HepG2 (cell line): Measurements from ENCODE around the gene ADAMTS15. TPM values are rescaled to one million over a fixed set of nuclear protein-coding genes. Genes with fewer than 3 reads are reported as not detected.

Source experiments
- ATAC-seq: fragments of 200-7000 bp; cut with Tn5 transposase; 3 replicates; pipeline ENCODE4 v1.9.1; 2020; ENCODE audit warnings: mild to moderate bottlenecking, moderate library complexity
- BruUV-seq: library from RNA; stranded (reverse); fragments of 400-500 nt; replicated peaks from 2 replicates; lab custom pipeline; 2021; lab: Mats Ljungman, UMichigan
- CTCF ChIA-PET: fragments of 300-600 bp; formaldehyde crosslinking; extraction: SDS; loops from one replicate; lab custom pipeline; 2021; ENCODE audit warnings: low total read pairs, inconsistent platforms, low intra/inter-chr PET ratio; lab: Yijun Ruan, JAX
- POLR2A ChIA-PET: fragments of 350-600 bp; sonication (Branson Sonifier 250); formaldehyde crosslinking; loops from one replicate; lab custom pipeline; 2020; ENCODE audit warnings: antibody characterized with exemption, inconsistent platforms; lab: Yijun Ruan, JAX
- DNase-seq: peaks from one replicate; pipeline ENCODE4 v3.0.0-alpha.2; 2015; ENCODE audit warnings: low spot score
- FAIRE-seq: peaks from 3 replicates; lab custom pipeline; 2011; peaks lifted over from hg19 to GRCh38; lab: Jason Lieb, UNC
- H2AFZ ChIP-seq: one replicate; pipeline ENCODE4 v1.6.1; 2011; ENCODE audit warnings: low read length, inconsistent platforms
- H3K27ac ChIP-seq: fragments of 300-600 bp; 3 replicates; pipeline ENCODE4 v1.8.0; 2011; ENCODE audit warnings: mixed run types, mild to moderate bottlenecking, mixed read lengths, low read length, inconsistent platforms; ENCODE audit not compliant: insufficient read depth; ENCODE audit errors: extremely low read length
- H3K27me3 ChIP-seq, 2 experiments: fragments of 200-600 bp in 1 of 2; 2 replicates in 1 of 2; 3 replicates in 1 of 2; pipeline versions ENCODE4 v1.6.0 to v1.8.0; 2011; ENCODE audit warnings: low read length in 2 of 2, mild to moderate bottlenecking in 2 of 2, moderate library complexity in 2 of 2, inconsistent platforms in 1 of 2; ENCODE audit not compliant: insufficient read depth in 2 of 2, control insufficient read depth in 1 of 2
- H3K36me3 ChIP-seq, 2 experiments: fragments of 200-600 bp in 1 of 2; replicated peaks in 1 of 2; 2 replicates in 1 of 2; 3 replicates in 1 of 2; pipeline versions ENCODE4 v1.5.1 to v1.8.0; 2011; ENCODE audit warnings: low read length in 2 of 2, inconsistent platforms in 1 of 2; ENCODE audit not compliant: insufficient read depth in 2 of 2, control insufficient read depth in 1 of 2
- H3K4me1 ChIP-seq: 2 replicates; pipeline ENCODE4 v1.5.1; 2012; ENCODE audit warnings: low read length, inconsistent platforms; ENCODE audit not compliant: insufficient read depth
- H3K4me2 ChIP-seq: 2 replicates; pipeline ENCODE4 v1.6.0; 2011; ENCODE audit warnings: low read depth, low read length, inconsistent platforms
- H3K4me3 ChIP-seq, 3 experiments: fragments of 200-600 bp in 1 of 3; sonication (generic), shearing (Covaris generic) in 1 of 3; replicated peaks in 1 of 3; 2 replicates each; pipeline ENCODE4 v1.5.1; 2011 to 2016; ENCODE audit warnings: low read length in 3 of 3, inconsistent platforms in 2 of 3, low read depth in 2 of 3, mild to moderate bottlenecking in 2 of 3, control low read depth in 1 of 3, mixed read lengths in 1 of 3; ENCODE audit not compliant: insufficient read depth in 1 of 3
- H3K79me2 ChIP-seq: one replicate; pipeline ENCODE4 v1.6.1; 2011; ENCODE audit warnings: low read length, inconsistent platforms; ENCODE audit not compliant: insufficient read depth
- H3K9ac ChIP-seq: 2 replicates; pipeline ENCODE4 v1.6.0; 2011; ENCODE audit warnings: mild to moderate bottlenecking, low read depth, low read length, inconsistent platforms; ENCODE audit not compliant: insufficient read depth
- H3K9me3 ChIP-seq: 2 replicates; pipeline ENCODE4 v1.5.1; 2012; ENCODE audit warnings: mild to moderate bottlenecking, low read length
- H4K20me1 ChIP-seq: 2 replicates; pipeline ENCODE4 v1.6.0; 2011; ENCODE audit warnings: inconsistent platforms, mild to moderate bottlenecking, low read length, moderate library complexity; ENCODE audit not compliant: insufficient read depth
- ARHGAP35 ChIP-seq: sonication (generic); formaldehyde crosslinking; IDR thresholded peaks from 2 replicates; pipeline ENCODE4 v1.9.0; 2022; ENCODE audit warnings: mild to moderate bottlenecking, inconsistent platforms, moderate library complexity, missing genetic modification reagents, borderline replicate concordance
- CCAR2 ChIP-seq: fragments of 200-400 bp; formaldehyde crosslinking; optimal IDR thresholded peaks from 2 replicates; pipeline ENCODE3; 2018; ENCODE audit warnings: low read depth, mild to moderate bottlenecking, low read length, moderate library complexity
- FOXA3 ChIP-seq: IDR thresholded peaks from 2 replicates; pipeline ENCODE4 v1.6.1; 2016; ENCODE audit warnings: missing genetic modification reagents, missing compliant biosample characterization
- FOXK1 ChIP-seq: sonication (generic); formaldehyde crosslinking; IDR thresholded peaks from 2 replicates; pipeline ENCODE4 v1.4.0; 2020; ENCODE audit warnings: low read depth, missing genetic modification reagents, borderline replicate concordance
- HNRNPLL ChIP-seq: fragments of 200-400 bp; formaldehyde crosslinking; IDR thresholded peaks from 2 replicates; pipeline ENCODE4 v1.6.1; 2017; ENCODE audit warnings: mild to moderate bottlenecking, low read depth, low read length; ENCODE audit not compliant: poor library complexity, severe bottlenecking
- MYC ChIP-seq: sonication (generic); formaldehyde crosslinking; IDR thresholded peaks from 2 replicates; pipeline ENCODE4 v1.9.0; 2021; ENCODE audit warnings: missing genetic modification reagents, borderline replicate concordance
- NFE2 ChIP-seq: sonication (generic); formaldehyde crosslinking; IDR thresholded peaks from 2 replicates; pipeline ENCODE4 v1.4.0; 2020; ENCODE audit warnings: missing genetic modification reagents
- ONECUT2 ChIP-seq: sonication (generic); formaldehyde crosslinking; IDR thresholded peaks from 2 replicates; pipeline ENCODE4 v1.4.0; 2020; ENCODE audit warnings: missing genetic modification reagents
- RAD51 ChIP-seq: fragments of 450-650 bp; IDR thresholded peaks from 2 replicates; pipeline ENCODE4 v1.6.1; 2016; ENCODE audit warnings: borderline replicate concordance
- SRY ChIP-seq: sonication (generic); formaldehyde crosslinking; IDR thresholded peaks from 2 replicates; pipeline ENCODE4 v1.8.0; 2022; ENCODE audit warnings: mild to moderate bottlenecking, missing genetic modification reagents
- ZC3H13 ChIP-seq: sonication (generic); formaldehyde crosslinking; IDR thresholded peaks from 2 replicates; pipeline ENCODE4 v1.8.1; 2023; ENCODE audit warnings: mild to moderate bottlenecking, missing genetic modification reagents, moderate library complexity
- ZFYVE20 ChIP-seq: sonication (generic); formaldehyde crosslinking; IDR thresholded peaks from 2 replicates; pipeline ENCODE4 v1.8.0; 2023; ENCODE audit warnings: low read depth, mild to moderate bottlenecking, moderate library complexity, missing genetic modification reagents, borderline replicate concordance
- ZNF136 ChIP-seq: sonication (generic); formaldehyde crosslinking; IDR thresholded peaks from 2 replicates; pipeline ENCODE4 v1.8.1; 2022; ENCODE audit warnings: low read depth, mild to moderate bottlenecking, moderate library complexity, missing genetic modification reagents
- ZNF552 ChIP-seq: sonication (generic); formaldehyde crosslinking; IDR thresholded peaks from 2 replicates; pipeline ENCODE4 v1.9.0; 2022; ENCODE audit warnings: missing genetic modification reagents, mild to moderate bottlenecking, borderline replicate concordance
- ZNF660 ChIP-seq: sonication (generic); formaldehyde crosslinking; IDR thresholded peaks from 2 replicates; pipeline ENCODE4 v1.5.1; 2020; ENCODE audit warnings: mild to moderate bottlenecking, low read depth, missing genetic modification reagents, borderline replicate concordance
- ZSCAN9 ChIP-seq: IDR thresholded peaks from 2 replicates; pipeline ENCODE4 v1.6.1; 2016; ENCODE audit warnings: borderline replicate concordance
- WGBS: methylation state at CpG from one replicate; pipeline ENCODE4 v1.1.6; 2017; ENCODE audit warnings: low lambda C conversion rate; 5-methylcytosine and 5-hydroxymethylcytosine counted together
- in situ Hi-C: cut with HindIII; loops from 2 replicates; pipeline ENCODE4 v1.10.0; 2017; ENCODE audit warnings: low pct_unique_long_range_greater_than_20kb; ENCODE audit not compliant: extremely low pct_ligation_motif_present
- intact Hi-C: fragments of 100-400 bp; cut with micrococcal nuclease; formaldehyde crosslinking; loops from one replicate; pipeline ENCODE4 v1.10.0; 2022; ENCODE audit not compliant: unreplicated experiment
- polyA plus RNA-seq, 8 experiments: library from polyadenylated mRNA; depleted of rRNA in 3 of 8; stranded (reverse) in 7 of 8; unstranded in 1 of 8; fragments of >200 nt; fragmentation: Illumina TruSeq in 4 of 8; extraction: Trizol in 4 of 8; gene quantifications; 2 replicates each; pipeline versions ENCODE4 v1.2.1 to v1.2.3, GENCODE V29; 2011 to 2016; ENCODE audit warnings: low read depth in 4 of 8, missing spikeins in 1 of 8, mixed read lengths in 1 of 8; ENCODE audit not compliant: insufficient read depth in 1 of 8
- total RNA-seq, 5 experiments: library from RNA; depleted of rRNA; stranded (reverse); fragments of >200 nt; fragmentation: Illumina TruSeq; extraction: Trizol; gene quantifications; 2 replicates each; pipeline ENCODE4 v1.2.3, GENCODE V29; 2016; ENCODE audit warnings: low read depth in 1 of 5
- TF ChIP-seq, protein P1 (sequence below): sonication (generic); formaldehyde crosslinking; conservative IDR thresholded peaks from 2 replicates; pipeline ENCODE4 v1.8.0; 2022; ENCODE audit warnings: missing genetic modification reagents
- TF ChIP-seq, protein P2 (sequence below): sonication (generic); formaldehyde crosslinking; IDR thresholded peaks from 2 replicates; pipeline ENCODE4 v1.4.0; 2020; ENCODE audit warnings: missing genetic modification reagents, borderline replicate concordance
- TF ChIP-seq, protein P3 (sequence below), 2 experiments: fragments of 450-650 bp in 1 of 2; sonication (generic) in 1 of 2; formaldehyde crosslinking; IDR thresholded peaks; 2 replicates each; pipeline versions ENCODE4 v1.5.0 to v1.8.0; 2020 to 2022; ENCODE audit warnings: mild to moderate bottlenecking in 1 of 2, missing genetic modification reagents in 1 of 2

ADAMTS15 gene
- total and polyA plus RNA-seq, 2 of the 13 experiments (the other 11 are each of a cell fraction or from before 2014, with no cell fraction given): 0.01 to 0.02 TPM

DNA sequence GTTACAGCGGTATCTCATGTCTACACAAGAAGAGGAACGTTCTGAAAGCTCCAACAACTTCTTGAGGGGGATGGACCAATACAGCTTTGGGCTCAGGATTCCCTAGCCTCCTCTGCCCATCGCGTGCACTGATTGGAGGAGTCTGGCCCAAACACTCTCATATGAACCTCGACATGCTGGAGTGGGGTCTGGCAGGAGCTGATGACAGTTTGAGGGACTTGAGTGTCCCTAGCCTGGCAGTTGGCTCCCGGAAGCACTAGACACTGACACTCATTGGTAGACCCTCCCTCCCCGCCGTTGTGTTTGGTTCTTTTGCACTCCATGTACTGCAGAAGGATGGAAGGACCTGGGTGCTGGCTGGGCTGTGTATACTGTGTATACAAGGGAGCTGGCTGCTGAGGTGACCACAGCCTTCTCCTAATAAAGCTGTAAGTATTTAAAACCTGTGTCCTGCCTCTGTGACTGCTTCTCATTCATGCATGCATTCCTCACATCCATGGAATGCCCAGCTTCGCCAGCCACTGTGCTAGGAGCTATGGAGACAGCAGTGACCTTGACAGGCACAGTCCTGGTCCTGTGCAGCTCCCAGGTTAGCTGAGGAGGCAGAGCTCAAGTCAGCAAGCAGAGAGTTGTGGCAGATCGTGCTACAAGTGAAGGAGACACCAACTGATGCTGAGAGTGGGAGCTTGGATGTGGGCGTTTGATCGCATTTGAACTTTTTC lies 27.9 kb downstream of the ADAMTS15 start (continued):
- TF ChIP-seq, protein P1, sequence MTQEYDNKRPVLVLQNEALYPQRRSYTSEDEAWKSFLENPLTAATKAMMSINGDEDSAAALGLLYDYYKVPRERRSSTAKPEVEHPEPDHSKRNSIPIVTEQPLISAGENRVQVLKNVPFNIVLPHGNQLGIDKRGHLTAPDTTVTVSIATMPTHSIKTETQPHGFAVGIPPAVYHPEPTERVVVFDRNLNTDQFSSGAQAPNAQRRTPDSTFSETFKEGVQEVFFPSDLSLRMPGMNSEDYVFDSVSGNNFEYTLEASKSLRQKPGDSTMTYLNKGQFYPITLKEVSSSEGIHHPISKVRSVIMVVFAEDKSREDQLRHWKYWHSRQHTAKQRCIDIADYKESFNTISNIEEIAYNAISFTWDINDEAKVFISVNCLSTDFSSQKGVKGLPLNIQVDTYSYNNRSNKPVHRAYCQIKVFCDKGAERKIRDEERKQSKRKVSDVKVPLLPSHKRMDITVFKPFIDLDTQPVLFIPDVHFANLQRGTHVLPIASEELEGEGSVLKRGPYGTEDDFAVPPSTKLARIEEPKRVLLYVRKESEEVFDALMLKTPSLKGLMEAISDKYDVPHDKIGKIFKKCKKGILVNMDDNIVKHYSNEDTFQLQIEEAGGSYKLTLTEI (CRISPR knock-in tag): no peak
- TF ChIP-seq RAD51: no peak
- no peak for TF ChIP-seq ZNF660
- no peak for TF ChIP-seq SRY
- TF ChIP-seq FOXA3 (CRISPR knock-in tag): no peak
- TF ChIP-seq ZNF136 (CRISPR knock-in tag): no peak
- TF ChIP-seq FOXK1 (CRISPR knock-in tag): no peak
- TF ChIP-seq ZNF552 (CRISPR knock-in tag): no peak
- TF ChIP-seq, protein P2, sequence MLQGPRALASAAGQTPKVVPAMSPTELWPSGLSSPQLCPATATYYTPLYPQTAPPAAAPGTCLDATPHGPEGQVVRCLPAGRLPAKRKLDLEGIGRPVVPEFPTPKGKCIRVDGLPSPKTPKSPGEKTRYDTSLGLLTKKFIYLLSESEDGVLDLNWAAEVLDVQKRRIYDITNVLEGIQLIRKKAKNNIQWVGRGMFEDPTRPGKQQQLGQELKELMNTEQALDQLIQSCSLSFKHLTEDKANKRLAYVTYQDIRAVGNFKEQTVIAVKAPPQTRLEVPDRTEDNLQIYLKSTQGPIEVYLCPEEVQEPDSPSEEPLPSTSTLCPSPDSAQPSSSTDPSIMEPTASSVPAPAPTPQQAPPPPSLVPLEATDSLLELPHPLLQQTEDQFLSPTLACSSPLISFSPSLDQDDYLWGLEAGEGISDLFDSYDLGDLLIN (CRISPR knock-in tag): no peak

GRCh38 chr11:130476922-130477491 lies 28.6 kb downstream of the ADAMTS15 start:
- Histone ChIP-seq H3K36me3 (no peaks in the 10 kb centered on the region), H3K79me2 (no peaks in the 10 kb centered on the region), H3K4me2 (no peak overlapping the region), H2AFZ (no peak overlapping the region), H3K27ac (no peak overlapping the region), H3K4me1 (no peaks in the 10 kb centered on the region), H3K4me3 (no peak overlapping the region), H3K27me3 (peaks cover 3 to 29% of the 10 kb centered on the region in 2 experiments; a peak in 3 of 5 replicates), H4K20me1 (no peaks in the 10 kb centered on the region), H3K9ac (no peak overlapping the region), H3K9me3 (no peaks in the 10 kb centered on the region)
- ChIA-PET CTCF (no interaction called here), POLR2A (no interaction called here)
- in situ Hi-C loops: no loop called here
- ATAC-seq: no peak
- DNase-seq: no peak
- BruUV-seq: no TSS peak
- intact Hi-C loops: no loop called here
- WGBS: 43% methylated on average over 16 of the region's 16 CpGs
- no peak for FAIRE-seq
- TF ChIP-seq ARHGAP35 (CRISPR knock-in tag) (no peak), ZFYVE20 (no peak), CCAR2 (no peak), ZSCAN9 (no peak), HNRNPLL (no peak), ZC3H13 (CRISPR knock-in tag) (no peak), ONECUT2 (CRISPR knock-in tag) (no peak), NFE2 (CRISPR knock-in tag) (no peak), MYC (no peak)
- TF ChIP-seq, protein P3, sequence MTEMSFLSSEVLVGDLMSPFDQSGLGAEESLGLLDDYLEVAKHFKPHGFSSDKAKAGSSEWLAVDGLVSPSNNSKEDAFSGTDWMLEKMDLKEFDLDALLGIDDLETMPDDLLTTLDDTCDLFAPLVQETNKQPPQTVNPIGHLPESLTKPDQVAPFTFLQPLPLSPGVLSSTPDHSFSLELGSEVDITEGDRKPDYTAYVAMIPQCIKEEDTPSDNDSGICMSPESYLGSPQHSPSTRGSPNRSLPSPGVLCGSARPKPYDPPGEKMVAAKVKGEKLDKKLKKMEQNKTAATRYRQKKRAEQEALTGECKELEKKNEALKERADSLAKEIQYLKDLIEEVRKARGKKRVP (CRISPR knock-in tag; IDR thresholded peaks at IDR 0.05): no peak
